SJSA1 (cell line): ENCODE data around the gene SDK1. TPM values are rescaled to one million over a fixed set of nuclear protein-coding genes. Genes with fewer than 3 reads are reported as not detected.

ENCODE experiments used
- DNase-seq, 2 experiments: peaks; one replicate each; pipeline ENCODE4 v3.0.0-alpha.2; 2015 to 2020; ENCODE audit warnings: low spot score in 2 of 2, low read depth in 1 of 2
- H3K27ac ChIP-seq: fragments of 250-450 bp; sonication (Bioruptor Pico); 2 replicates; pipeline ENCODE4 v1.5.1; 2020; ENCODE audit warnings: mild to moderate bottlenecking, moderate library complexity
- H3K27me3 ChIP-seq: fragments of 250-450 bp; sonication (Bioruptor Pico); replicated peaks from 2 replicates; pipeline ENCODE4 v1.5.1; 2020; ENCODE audit warnings: mild to moderate bottlenecking, moderate library complexity
- H3K36me3 ChIP-seq: fragments of 250-450 bp; sonication (Bioruptor Pico); 2 replicates; pipeline ENCODE4 v1.5.1; 2020; ENCODE audit warnings: mild to moderate bottlenecking
- H3K4me1 ChIP-seq: fragments of 250-450 bp; sonication (Bioruptor Pico); replicated peaks from 2 replicates; pipeline ENCODE4 v1.6.1; 2021; ENCODE audit warnings: mild to moderate bottlenecking
- H3K4me3 ChIP-seq: fragments of 250-450 bp; sonication (Bioruptor Pico); 2 replicates; pipeline ENCODE4 v1.5.1; 2020; ENCODE audit warnings: mild to moderate bottlenecking
- H3K9me3 ChIP-seq: fragments of 250-450 bp; sonication (Bioruptor Pico); replicated peaks from 2 replicates; pipeline ENCODE4 v1.5.1; 2020; ENCODE audit warnings: mild to moderate bottlenecking
- total RNA-seq: library from RNA; depleted of rRNA; stranded (reverse); fragments of >200 nt; shearing (Covaris generic); gene quantifications from 2 replicates; pipeline ENCODE4 v1.2.3, GENCODE V29; 2014

The SDK1 gene
- total RNA-seq, 1 experiment from 2014 or later = 8.7 TPM

GRCh38 chr7:4240520-4241303, 939.7 kb downstream of the SDK1 start:
- Histone ChIP-seq H3K9me3 (no peaks in the 10 kb centered on the region), H3K4me3 (no peak overlapping the region), H3K27ac (no peak overlapping the region), H3K36me3 (peaks cover 21% of the 10 kb centered on the region), H3K27me3 (no peaks in the 10 kb centered on the region), H3K4me1 (no peaks in the 10 kb centered on the region)
- no peak for DNase-seq

DNA sequence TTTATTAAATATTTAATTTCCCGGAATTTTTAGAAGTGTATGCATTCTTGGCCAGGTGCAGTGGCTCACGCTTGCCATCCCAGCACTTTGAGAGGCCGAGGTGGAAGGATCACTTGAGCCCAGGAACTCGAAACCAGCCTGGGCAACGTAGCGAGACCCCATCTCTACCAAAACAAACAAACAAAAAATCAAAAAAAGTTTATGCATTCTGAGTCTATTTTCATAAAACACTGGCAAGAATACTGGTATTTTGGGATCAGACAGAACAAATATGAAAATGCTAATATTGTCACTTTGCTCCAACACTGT, 940.2 kb downstream of the SDK1 start:
- Histone ChIP-seq H3K9me3 (no peaks in the 10 kb centered on the region), H3K4me3 (no peak overlapping the region), H3K4me1 (no peaks in the 10 kb centered on the region), H3K27ac (no peak overlapping the region), H3K27me3 (no peaks in the 10 kb centered on the region), H3K36me3 (peaks cover 21% of the 10 kb centered on the region)
- no peak for DNase-seq

DNA sequence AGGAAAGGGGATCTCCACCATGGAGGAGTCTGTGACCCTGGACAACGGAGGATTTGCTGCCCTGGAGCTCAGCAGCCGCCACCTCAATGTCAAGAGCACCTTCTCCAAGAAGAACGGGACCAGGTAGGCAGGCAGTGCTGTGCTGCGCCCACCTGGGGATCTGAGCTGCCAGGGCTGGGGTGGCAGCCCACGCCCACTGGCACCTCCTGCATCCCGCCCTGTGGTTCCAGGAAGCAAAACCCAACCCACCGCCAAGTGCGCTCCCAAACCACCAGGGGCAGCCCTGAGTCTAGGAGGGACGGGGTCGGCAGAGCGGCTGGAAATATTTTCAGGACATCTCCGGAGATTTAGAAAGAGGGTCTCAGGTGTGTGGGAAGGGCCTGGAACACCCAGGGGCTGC, 940.7 kb downstream of the SDK1 start:
- Histone ChIP-seq H3K27ac (no peak overlapping the region), H3K27me3 (no peaks in the 10 kb centered on the region), H3K4me1 (no peaks in the 10 kb centered on the region), H3K36me3 (peaks cover 21% of the 10 kb centered on the region), H3K4me3 (no peak overlapping the region), H3K9me3 (no peaks in the 10 kb centered on the region)
- DNase-seq = no peak

DNA sequence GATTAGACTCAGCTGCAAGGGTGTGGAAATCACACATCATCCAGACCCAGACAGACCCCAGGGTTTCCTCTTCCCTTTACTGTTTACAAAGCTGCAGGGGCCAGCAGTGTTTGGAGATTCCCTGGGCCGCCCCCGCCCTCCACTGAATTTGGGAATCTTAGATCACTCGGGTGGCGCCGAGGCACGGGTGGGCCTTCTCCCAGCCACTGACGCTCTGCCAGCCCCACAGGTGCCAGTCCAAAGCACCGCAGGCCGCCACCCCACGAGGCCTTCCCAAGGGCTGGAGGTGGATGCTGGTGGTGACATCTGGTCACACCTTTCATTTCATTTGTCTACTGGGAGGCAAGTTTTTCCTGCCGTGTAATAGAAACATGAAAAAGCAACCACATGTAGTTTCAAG, 941.7 kb downstream of the SDK1 start:
- H3K27ac ChIP-seq = no peak overlapping the region
- no peak for DNase-seq
- no peaks in the 10 kb centered on the region for H3K4me1 ChIP-seq
- no peaks in the 10 kb centered on the region for H3K9me3 ChIP-seq
- peaks cover 21% of the 10 kb centered on the region for H3K36me3 ChIP-seq
- no peak overlapping the region for H3K4me3 ChIP-seq
- H3K27me3 ChIP-seq = no peaks in the 10 kb centered on the region

DNA sequence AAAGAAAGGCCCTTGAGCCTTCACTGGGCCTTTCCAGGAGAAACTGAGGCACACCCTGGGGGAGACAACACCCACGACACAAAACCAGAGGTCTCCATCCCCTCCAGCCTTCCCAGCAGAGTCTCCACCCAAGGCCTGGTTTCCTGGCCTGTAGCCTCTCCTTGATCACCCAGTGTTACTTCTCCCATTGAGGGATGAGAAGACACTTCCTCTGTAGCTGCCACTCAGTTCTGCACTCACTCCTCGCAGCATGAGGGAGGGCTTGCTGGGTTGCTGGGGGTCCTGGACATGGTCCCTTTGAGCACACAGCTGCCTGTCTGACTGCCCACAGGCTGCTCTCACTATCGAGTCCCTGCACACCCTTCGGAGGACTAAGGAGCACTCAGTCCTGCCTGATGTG, 943.0 kb downstream of the SDK1 start:
- H3K27ac ChIP-seq = no peak overlapping the region
- no peaks in the 10 kb centered on the region for H3K4me1 ChIP-seq
- H3K27me3 ChIP-seq = no peaks in the 10 kb centered on the region
- no peak overlapping the region for H3K4me3 ChIP-seq
- peaks cover 25% of the 10 kb centered on the region for H3K36me3 ChIP-seq
- no peaks in the 10 kb centered on the region for H3K9me3 ChIP-seq
- DNase-seq = no peak

GRCh38 chr7:4244635-4245034, 943.6 kb downstream of the SDK1 start:
- Histone ChIP-seq H3K4me3 (no peak overlapping the region), H3K27ac (no peak overlapping the region), H3K9me3 (no peaks in the 10 kb centered on the region), H3K27me3 (no peaks in the 10 kb centered on the region), H3K36me3 (peaks cover 22% of the 10 kb centered on the region), H3K4me1 (no peaks in the 10 kb centered on the region)
- DNase-seq = no peak

DNA sequence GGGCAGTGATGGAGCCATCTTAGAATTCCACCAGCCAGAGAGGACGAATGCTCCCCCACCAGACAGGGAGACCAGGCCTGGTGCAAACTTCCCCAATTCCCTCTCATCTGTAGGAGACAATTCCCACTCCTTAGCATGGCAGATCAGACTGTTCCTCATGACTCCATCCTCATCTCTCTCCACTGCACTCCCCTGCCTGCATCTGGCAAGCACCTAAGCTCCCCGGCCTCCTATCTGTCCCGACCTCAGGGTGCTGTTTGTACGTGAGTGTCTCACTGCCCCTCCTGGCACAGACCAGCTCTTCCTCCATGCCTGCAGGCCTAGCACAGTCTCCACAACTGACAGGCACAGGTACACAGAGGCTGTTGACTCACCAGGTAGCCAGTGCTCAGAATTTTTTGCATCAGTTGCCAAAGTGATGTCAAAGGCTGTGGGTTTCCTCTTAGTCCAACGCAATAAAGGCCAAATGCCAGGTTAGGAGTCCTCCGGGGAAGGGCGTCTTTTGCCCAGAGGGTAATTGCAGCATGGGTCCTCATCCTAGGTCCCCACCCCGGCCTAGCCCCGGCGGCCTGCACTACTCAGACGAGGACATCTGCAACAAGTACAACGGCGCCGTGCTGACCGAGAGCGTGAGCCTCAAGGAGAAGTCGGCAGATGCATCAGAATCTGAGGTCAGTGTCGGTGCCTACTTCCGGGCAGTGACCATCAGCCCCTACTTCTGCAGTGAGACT, 944.2 kb downstream of the SDK1 start:
- Histone ChIP-seq H3K4me1 (no peaks in the 10 kb centered on the region), H3K4me3 (no peak overlapping the region), H3K27me3 (no peaks in the 10 kb centered on the region), H3K9me3 (no peaks in the 10 kb centered on the region), H3K27ac (no peak overlapping the region), H3K36me3 (peaks cover 21% of the 10 kb centered on the region)
- no peak for DNase-seq

DNA sequence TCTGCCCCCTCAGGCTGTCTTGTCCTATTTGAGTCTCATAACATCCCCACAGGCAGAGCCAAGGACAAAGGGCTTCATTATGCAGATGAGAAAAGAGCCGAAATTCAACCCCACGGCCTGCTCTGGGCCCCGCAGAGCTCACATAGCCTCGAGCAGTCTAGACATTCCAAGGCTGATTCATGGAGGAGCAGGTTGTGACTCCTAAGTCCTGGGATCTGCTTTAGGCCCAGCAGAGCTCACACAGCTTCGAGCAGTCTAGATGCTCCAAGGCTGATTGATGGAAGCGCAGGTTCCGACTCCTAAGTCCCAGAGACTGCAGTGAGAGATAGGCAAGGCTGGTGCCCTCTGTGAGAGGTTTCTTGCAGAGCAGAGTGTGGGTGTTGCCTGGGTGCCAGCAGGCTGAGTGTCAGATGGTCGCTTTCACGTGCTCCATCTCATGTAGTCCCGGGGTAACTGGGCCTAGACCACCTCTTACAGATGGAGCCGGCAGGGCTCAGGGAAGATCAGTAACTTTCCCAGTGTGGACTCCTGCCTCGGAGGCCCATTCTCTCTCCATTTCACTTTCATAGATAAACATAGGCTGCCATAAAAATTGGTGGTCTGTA, 944.9 kb downstream of the SDK1 start:
- Histone ChIP-seq H3K27ac (no peak overlapping the region), H3K36me3 (peaks cover 21% of the 10 kb centered on the region), H3K27me3 (no peaks in the 10 kb centered on the region), H3K4me1 (no peaks in the 10 kb centered on the region), H3K4me3 (no peak overlapping the region), H3K9me3 (no peaks in the 10 kb centered on the region)
- no peak for DNase-seq

GRCh38 chr7:4246536-4246935, 945.5 kb downstream of the SDK1 start:
- no peak overlapping the region for H3K4me3 ChIP-seq
- H3K27ac ChIP-seq = no peak overlapping the region
- no peak for DNase-seq
- H3K9me3 ChIP-seq = peaks cover under 1% of the 10 kb centered on the region; the same call in 1 of the 2 replicates
- H3K36me3 ChIP-seq = peaks cover 21% of the 10 kb centered on the region
- H3K27me3 ChIP-seq = no peaks in the 10 kb centered on the region
- no peaks in the 10 kb centered on the region for H3K4me1 ChIP-seq

- H3K9me3 ChIP-seq = peaks cover 4% of the 10 kb centered on the region; the same call in 1 of the 2 replicates
- DNase-seq = no peak
- peaks cover 21% of the 10 kb centered on the region for H3K36me3 ChIP-seq
- H3K4me3 ChIP-seq = no peak overlapping the region
- H3K27ac ChIP-seq = no peak overlapping the region
- no peaks in the 10 kb centered on the region for H3K4me1 ChIP-seq
- no peaks in the 10 kb centered on the region for H3K27me3 ChIP-seq
Measured at GRCh38 chr7:4247106-4247876, 946.2 kb downstream of the SDK1 start.

- peaks cover 18% of the 10 kb centered on the region for H3K36me3 ChIP-seq
Measured at GRCh38 chr7:4248295-4248694, 947.2 kb downstream of the SDK1 start.

GRCh38 chr7:4249241-4249640, 948.2 kb downstream of the SDK1 start:
- no peak for DNase-seq
- H3K27me3 ChIP-seq = no peaks in the 10 kb centered on the region
- peaks cover 16% of the 10 kb centered on the region for H3K36me3 ChIP-seq
- no peak overlapping the region for H3K4me3 ChIP-seq
- H3K4me1 ChIP-seq = no peaks in the 10 kb centered on the region
- H3K9me3 ChIP-seq = peaks cover 4% of the 10 kb centered on the region; the same call in 1 of the 2 replicates
- no peak overlapping the region for H3K27ac ChIP-seq

More at GRCh38 chr7:4248295-4248694, 947.2 kb downstream of the SDK1 start:
- DNase-seq = no peak
- Histone ChIP-seq H3K4me1 (no peaks in the 10 kb centered on the region), H3K9me3 (peaks cover 4% of the 10 kb centered on the region; the same call in 1 of the 2 replicates), H3K4me3 (no peak overlapping the region), H3K27me3 (no peaks in the 10 kb centered on the region), H3K27ac (no peak overlapping the region)

DNA sequence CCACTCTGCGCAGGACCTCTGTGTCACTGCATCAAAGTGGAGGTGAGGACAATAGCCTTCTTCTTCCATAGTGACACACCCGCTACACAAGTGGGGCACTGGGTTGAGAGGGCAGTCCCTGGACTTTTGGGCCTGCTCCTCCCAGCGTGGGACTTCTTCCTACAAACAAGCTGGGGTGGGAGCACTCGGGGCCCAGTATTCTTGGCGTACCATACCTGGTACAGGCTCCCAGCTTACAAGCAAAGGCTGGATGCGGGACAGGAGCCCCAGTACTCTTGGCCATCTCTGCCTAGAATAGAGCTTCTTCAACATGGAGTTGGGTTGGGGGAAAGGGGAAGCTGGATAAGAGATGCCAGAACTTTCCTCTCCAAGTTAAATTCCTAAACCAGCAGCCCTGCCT, 954.3 kb downstream of the SDK1 start:
- Histone ChIP-seq H3K4me1 (no peaks in the 10 kb centered on the region), H3K36me3 (no peaks in the 10 kb centered on the region), H3K9me3 (peaks cover 4% of the 10 kb centered on the region; the same call in 1 of the 2 replicates), H3K27me3 (no peaks in the 10 kb centered on the region), H3K27ac (no peak overlapping the region), H3K4me3 (no peak overlapping the region)
- DNase-seq = no peak
